ENCODE data around the gene NSMCE1.

DNA sequence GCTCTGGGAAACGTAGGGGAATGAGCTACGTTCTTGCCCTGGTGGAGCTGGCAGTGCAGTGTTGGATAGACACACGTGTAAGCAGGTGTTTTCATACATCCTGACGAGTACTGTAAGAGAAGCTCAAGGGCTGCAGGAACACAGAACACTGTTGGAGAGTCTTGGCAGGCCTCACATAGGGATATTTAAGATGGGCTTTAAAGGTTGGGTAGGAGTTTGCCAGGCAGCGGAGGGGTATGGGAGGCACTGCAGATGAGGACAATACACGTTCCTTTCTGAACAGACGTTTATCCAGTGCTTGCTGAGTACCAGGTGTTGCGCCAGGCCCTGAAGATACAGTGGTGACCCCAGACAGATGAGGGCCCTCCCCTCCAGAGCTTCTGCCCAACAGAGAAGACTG is 59.0 kb downstream of the NSMCE1 start:
- TF ChIP-seq, protein P1, sequence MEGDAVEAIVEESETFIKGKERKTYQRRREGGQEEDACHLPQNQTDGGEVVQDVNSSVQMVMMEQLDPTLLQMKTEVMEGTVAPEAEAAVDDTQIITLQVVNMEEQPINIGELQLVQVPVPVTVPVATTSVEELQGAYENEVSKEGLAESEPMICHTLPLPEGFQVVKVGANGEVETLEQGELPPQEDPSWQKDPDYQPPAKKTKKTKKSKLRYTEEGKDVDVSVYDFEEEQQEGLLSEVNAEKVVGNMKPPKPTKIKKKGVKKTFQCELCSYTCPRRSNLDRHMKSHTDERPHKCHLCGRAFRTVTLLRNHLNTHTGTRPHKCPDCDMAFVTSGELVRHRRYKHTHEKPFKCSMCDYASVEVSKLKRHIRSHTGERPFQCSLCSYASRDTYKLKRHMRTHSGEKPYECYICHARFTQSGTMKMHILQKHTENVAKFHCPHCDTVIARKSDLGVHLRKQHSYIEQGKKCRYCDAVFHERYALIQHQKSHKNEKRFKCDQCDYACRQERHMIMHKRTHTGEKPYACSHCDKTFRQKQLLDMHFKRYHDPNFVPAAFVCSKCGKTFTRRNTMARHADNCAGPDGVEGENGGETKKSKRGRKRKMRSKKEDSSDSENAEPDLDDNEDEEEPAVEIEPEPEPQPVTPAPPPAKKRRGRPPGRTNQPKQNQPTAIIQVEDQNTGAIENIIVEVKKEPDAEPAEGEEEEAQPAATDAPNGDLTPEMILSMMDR (IDR thresholded peaks at IDR 0.05; ENCODE audit: low read depth, low read length): no peak
- TF ChIP-seq EZH2phosphoT487 (IDR thresholded peaks at IDR 0.05; ENCODE audit: low read depth): no peak
